SK-N-SH (cell line): ENCODE measurements around the gene LHB. TPM values are rescaled to one million over a fixed set of nuclear protein-coding genes. Genes with fewer than 3 reads are reported as not detected.

Source experiments
- CTCF ChIA-PET: fragments of 300-600, 350-600 bp; formaldehyde crosslinking; extraction: SDS; loops from one replicate; lab custom pipeline; 2021; lab: Yijun Ruan, JAX
- POLR2A ChIA-PET: fragments of 350-600 bp; sonication (Branson Sonifier 250); formaldehyde crosslinking; extraction: SDS; loops from one replicate; lab custom pipeline; 2020; ENCODE audit warnings: antibody characterized with exemption, inconsistent platforms; lab: Yijun Ruan, JAX
- DNase-seq: peaks from one replicate; pipeline ENCODE4 v3.0.0; 2012
- H2AFZ ChIP-seq: fragments of 200-600 bp; sonication (generic); 2 replicates; pipeline ENCODE4 v1.8.1; 2016; ENCODE audit warnings: antibody characterized with exemption, mild to moderate bottlenecking, low read depth
- H3F3A ChIP-seq: fragments of 200-600 bp; sonication (generic); replicated peaks from 2 replicates; pipeline ENCODE3; 2016; ENCODE audit warnings: antibody characterized with exemption, mild to moderate bottlenecking; ENCODE audit not compliant: insufficient read depth
- H3K27ac ChIP-seq, 2 experiments: fragments of 200-500 bp in 1 of 2; fragments of 200-600 bp in 1 of 2; sonication (Bioruptor generic) in 1 of 2; sonication (generic), shearing (Covaris generic) in 1 of 2; 2 replicates each; pipeline versions ENCODE4 v1.5.1 to v1.6.1; 2014 to 2016; ENCODE audit warnings: low read depth in 2 of 2, inconsistent platforms in 1 of 2, low read length in 1 of 2, mild to moderate bottlenecking in 1 of 2, mixed read lengths in 1 of 2
- H3K27me3 ChIP-seq: fragments of 200-600 bp; sonication (generic), shearing (Covaris generic); 2 replicates; pipeline ENCODE4 v1.6.1; 2016; ENCODE audit warnings: mixed run types; ENCODE audit not compliant: insufficient read depth
- H3K36me3 ChIP-seq, 2 experiments: fragments of 200-500 bp in 1 of 2; fragments of 200-600 bp in 1 of 2; sonication (Bioruptor generic) in 1 of 2; sonication (generic) in 1 of 2; replicated peaks in 1 of 2; 2 replicates each; pipeline versions ENCODE3 to v1.5.1; 2014 to 2016; ENCODE audit warnings: low read length in 1 of 2, mild to moderate bottlenecking in 1 of 2; ENCODE audit not compliant: insufficient read depth in 2 of 2, control insufficient read depth in 1 of 2
- H3K4me1 ChIP-seq, 2 experiments: fragments of 200-500 bp in 1 of 2; fragments of 200-600 bp in 1 of 2; sonication (Bioruptor generic) in 1 of 2; sonication (generic), shearing (Covaris generic) in 1 of 2; 2 replicates each; pipeline versions ENCODE4 v1.5.1 to v1.6.1; 2014 to 2016; ENCODE audit warnings: low read depth in 1 of 2, low read length in 1 of 2, mixed run types in 1 of 2; ENCODE audit not compliant: insufficient read depth in 2 of 2, control insufficient read depth in 1 of 2
- H3K4me2 ChIP-seq: fragments of 200-600 bp; sonication (generic), shearing (Covaris generic); 2 replicates; pipeline ENCODE4 v1.6.1; 2017; ENCODE audit warnings: mixed run types
- H3K4me3 ChIP-seq, 2 experiments: fragments of 200-500 bp in 1 of 2; fragments of 200-600 bp in 1 of 2; sonication (Bioruptor generic) in 1 of 2; sonication (generic), shearing (Covaris generic) in 1 of 2; 2 replicates each; pipeline versions ENCODE4 v1.5.1 to v1.8.1; 2014 to 2016; ENCODE audit warnings: low read depth in 2 of 2, inconsistent platforms in 1 of 2, low read length in 1 of 2, mild to moderate bottlenecking in 1 of 2, mixed read lengths in 1 of 2, moderate library complexity in 1 of 2
- H3K79me2 ChIP-seq: fragments of 200-600 bp; sonication (generic); 2 replicates; pipeline ENCODE4 v1.8.1; 2017; ENCODE audit warnings: mild to moderate bottlenecking; ENCODE audit not compliant: insufficient read depth
- H3K9ac ChIP-seq: fragments of 200-600 bp; sonication (generic); 2 replicates; pipeline ENCODE4 v1.6.1; 2017; ENCODE audit warnings: mixed run types
- H3K9me2 ChIP-seq: fragments of 200-600 bp; sonication (generic); 2 replicates; pipeline ENCODE4 v1.6.1; 2017; ENCODE audit warnings: mixed run types
- H3K9me3 ChIP-seq: fragments of 200-600 bp; sonication (generic); 2 replicates; pipeline ENCODE4 v1.6.1; 2017; ENCODE audit warnings: mixed run types, mild to moderate bottlenecking, moderate library complexity
- H4K20me1 ChIP-seq: fragments of 200-600 bp; sonication (generic); 2 replicates; pipeline ENCODE4 v1.6.1; 2017; ENCODE audit warnings: mild to moderate bottlenecking, mixed run types; ENCODE audit not compliant: insufficient read depth
- CHD2 ChIP-seq: fragments of 150-350 bp; IDR thresholded peaks from 2 replicates; pipeline ENCODE4 v1.6.1; 2018; ENCODE audit warnings: low read length; ENCODE audit not compliant: partially characterized antibody
- CTCF ChIP-seq: fragments of 200-600 bp; sonication (generic); IDR thresholded peaks from 2 replicates; pipeline ENCODE4 v1.6.1; 2017; ENCODE audit warnings: antibody characterized with exemption, mild to moderate bottlenecking, moderate library complexity
- ELF1 ChIP-seq: IDR thresholded peaks from 2 replicates; pipeline ENCODE4 v1.4.0; 2012
- EZH2phosphoT487 ChIP-seq: fragments of 200-600 bp; sonication (generic); IDR thresholded peaks from 2 replicates; pipeline ENCODE4 v1.6.1; 2017; ENCODE audit warnings: low read depth, mixed run types, mild to moderate bottlenecking, antibody characterized with exemption, moderate library complexity, borderline replicate concordance
- FOSL2 ChIP-seq: IDR thresholded peaks from 2 replicates; pipeline ENCODE4 v1.4.0; 2012; ENCODE audit warnings: low read depth, mild to moderate bottlenecking, moderate library complexity, borderline replicate concordance
- FOXM1 ChIP-seq: IDR thresholded peaks from 2 replicates; pipeline ENCODE4 v1.4.0; 2012; ENCODE audit warnings: low read depth, mild to moderate bottlenecking
- GATA2 ChIP-seq: sonication (generic); formaldehyde crosslinking; IDR thresholded peaks from 2 replicates; pipeline ENCODE4 v1.5.0; 2020; ENCODE audit warnings: mild to moderate bottlenecking, missing genetic modification reagents
- IRF3 ChIP-seq: fragments of 150-350 bp; IDR thresholded peaks from 2 replicates; pipeline ENCODE4 v1.6.1; 2016; ENCODE audit warnings: mild to moderate bottlenecking, low read depth, low read length
- MAX ChIP-seq: IDR thresholded peaks from 2 replicates; pipeline ENCODE4 v1.4.0; 2012; ENCODE audit warnings: low read depth
- MEF2A ChIP-seq: IDR thresholded peaks from 2 replicates; pipeline ENCODE4 v1.4.0; 2012; ENCODE audit warnings: low read depth, borderline replicate concordance
- MXI1 ChIP-seq: IDR thresholded peaks from 2 replicates; pipeline ENCODE4 v1.6.1; 2012; ENCODE audit warnings: mild to moderate bottlenecking, low read depth, low read length, improper control_type of control experiment
- NFIC ChIP-seq: IDR thresholded peaks from 2 replicates; pipeline ENCODE4 v1.4.0; 2012; ENCODE audit warnings: borderline replicate concordance
- NRF1 ChIP-seq: IDR thresholded peaks from 2 replicates; pipeline ENCODE4 v1.6.1; 2012; ENCODE audit warnings: low read depth, mild to moderate bottlenecking, low read length
- POLR2AphosphoS5 ChIP-seq: IDR thresholded peaks from 2 replicates; pipeline ENCODE4 v1.6.1; 2012; ENCODE audit warnings: low read depth, low read length
- RCOR1 ChIP-seq: fragments of 150-350 bp; IDR thresholded peaks from 2 replicates; pipeline ENCODE4 v1.6.1; 2017; ENCODE audit warnings: antibody characterized with exemption, low read length
- TAF1 ChIP-seq: IDR thresholded peaks from 2 replicates; pipeline ENCODE4 v1.6.1; 2012; ENCODE audit warnings: low read depth, mild to moderate bottlenecking, low read length, moderate library complexity, borderline replicate concordance
- YY1 ChIP-seq: IDR thresholded peaks from 2 replicates; pipeline ENCODE4 v1.4.0; 2012; ENCODE audit warnings: low read depth, mild to moderate bottlenecking
- ZBTB33 ChIP-seq: IDR thresholded peaks from 2 replicates; pipeline ENCODE4 v1.4.0; 2012; ENCODE audit warnings: low read depth, borderline replicate concordance
- WGBS: methylation state at CpG from one replicate; pipeline ENCODE4 v1.1.6; 2017; ENCODE audit warnings: low lambda C conversion rate; 5-methylcytosine and 5-hydroxymethylcytosine counted together
- polyA plus RNA-seq, 3 experiments: library from polyadenylated mRNA; depleted of rRNA; stranded (reverse); fragments of >200 nt; gene quantifications; 2 replicates each; pipeline ENCODE4 v1.2.3, GENCODE V29; 2012

The LHB gene
- polyA plus RNA-seq, 1 of the 3 experiments (the other 2 are of a cell fraction), result 0.13 TPM

- TF ChIP-seq NRF1 (no peak), NFIC (no peak)
- Histone ChIP-seq H3K79me2 (peaks cover 64% of the 10 kb centered on the region), H3K9me3 (no peaks in the 10 kb centered on the region), H3K4me3 (no peak overlapping the region), H3K27ac (no peak overlapping the region), H3F3A (peaks cover 12% of the 10 kb centered on the region), H4K20me1 (no peaks in the 10 kb centered on the region), H3K4me2 (no peak overlapping the region), H3K9me2 (no peaks in the 10 kb centered on the region), H3K27me3 (no peaks in the 10 kb centered on the region), H3K4me1 (peaks cover 0 to 22% of the 10 kb centered on the region in 2 experiments; a peak in 2 of 4 replicates), H3K9ac (no peak overlapping the region), H3K36me3 (no peaks in the 10 kb centered on the region), H2AFZ (no peak overlapping the region)
- WGBS, result 64% methylated on average over 22 of the region's 25 CpGs
- POLR2A ChIA-PET, result no interaction called here
- peak; percentile 31 for DNase-seq
- CTCF ChIA-PET, result interaction anchor here (3.0 kb wide), 1 partner anchor 68 kb away, joined by 10 read pairs; the partner anchor contains the start of genes GYS1 and RUVBL2
Observed at GRCh38 chr19:49061445-49061844, 44.6 kb upstream of the LHB start.

GRCh38 chr19:49061000-49061399 lies 44.1 kb upstream of the LHB start:
- TF ChIP-seq MEF2A (no peak), TAF1 (no peak), MAX (no peak), CTCF (no peak), RCOR1 (no peak), FOXM1 (no peak), IRF3 (no peak), MXI1 (no peak), ELF1 (no peak), ZBTB33 (no peak), POLR2AphosphoS5 (no peak), YY1 (no peak), NFIC (no peak), GATA2 (no peak), EZH2phosphoT487 (no peak), FOSL2 (no peak), CHD2 (no peak)
- peaks cover 66% of the 10 kb centered on the region for H3K79me2 ChIP-seq
- no peak overlapping the region for H2AFZ ChIP-seq
- H3K4me3 ChIP-seq, result no peak overlapping the region
- no peaks in the 10 kb centered on the region for H3K27me3 ChIP-seq
- 100% methylated on average over 1 of the region's 2 CpGs for WGBS
- peaks cover 12% of the 10 kb centered on the region for H3F3A ChIP-seq
- H3K4me2 ChIP-seq, result no peak overlapping the region
- no peak overlapping the region for H3K9ac ChIP-seq
- no peak for DNase-seq
- H3K9me3 ChIP-seq, result no peaks in the 10 kb centered on the region
- H3K9me2 ChIP-seq, result no peaks in the 10 kb centered on the region
- H3K4me1 ChIP-seq, result peaks cover 0 to 23% of the 10 kb centered on the region in 2 experiments; a peak in 2 of 4 replicates
- no peaks in the 10 kb centered on the region for H3K36me3 ChIP-seq
- CTCF ChIA-PET, result interaction anchor here (1.4 to 3.0 kb wide), 4 partner anchors 8 to 147 kb away, joined by 3 to 10 read pairs (median 6); partner anchors contain the start of genes GYS1 and RUVBL2
- H4K20me1 ChIP-seq, result no peaks in the 10 kb centered on the region
- POLR2A ChIA-PET, result no interaction called here
- H3K27ac ChIP-seq, result no peak overlapping the region
